Measurements from ENCODE around the gene COL4A6.

The COL4A6 gene

DNA sequence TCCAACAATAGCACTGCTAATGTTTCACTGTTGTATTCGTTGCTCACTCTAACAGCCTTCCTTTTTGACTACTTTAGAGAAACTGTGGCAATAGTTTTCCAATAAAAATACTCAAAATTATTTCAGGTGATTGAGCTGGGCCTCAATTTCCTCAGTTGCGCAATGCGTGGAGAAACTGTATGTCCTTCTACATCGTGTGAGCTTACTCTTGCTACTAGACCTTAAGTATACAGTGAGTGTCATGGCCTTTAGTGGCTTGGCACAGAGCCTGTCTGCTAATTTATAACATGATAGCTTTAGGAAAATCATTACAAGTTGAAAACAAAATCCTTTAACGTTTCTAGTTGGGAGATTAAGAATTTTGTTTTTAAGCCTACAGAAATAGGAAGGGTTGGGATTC lies 114.5 kb downstream of the COL4A6 start:
- DNase-seq, result no peak

DNA sequence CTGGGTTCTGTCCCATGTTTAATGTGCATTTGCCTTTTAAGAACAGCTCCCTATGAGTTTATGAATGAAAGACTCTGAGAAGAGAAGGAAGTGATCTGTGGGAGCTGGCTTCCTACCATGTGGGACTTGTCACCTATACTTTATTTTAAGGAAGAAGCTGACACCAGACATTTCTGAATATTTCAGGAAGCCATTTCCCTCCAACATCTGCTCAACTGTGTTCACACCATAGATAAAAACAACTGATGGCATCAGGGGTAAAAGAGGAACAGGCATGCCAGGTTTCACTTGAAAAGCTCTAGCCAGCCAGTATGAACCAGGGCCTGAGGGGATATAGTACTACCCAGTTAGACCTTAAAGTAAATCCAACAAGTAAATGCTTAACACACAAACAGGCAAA lies 116.0 kb downstream of the COL4A6 start:
- DNase-seq, result no peak

DNA sequence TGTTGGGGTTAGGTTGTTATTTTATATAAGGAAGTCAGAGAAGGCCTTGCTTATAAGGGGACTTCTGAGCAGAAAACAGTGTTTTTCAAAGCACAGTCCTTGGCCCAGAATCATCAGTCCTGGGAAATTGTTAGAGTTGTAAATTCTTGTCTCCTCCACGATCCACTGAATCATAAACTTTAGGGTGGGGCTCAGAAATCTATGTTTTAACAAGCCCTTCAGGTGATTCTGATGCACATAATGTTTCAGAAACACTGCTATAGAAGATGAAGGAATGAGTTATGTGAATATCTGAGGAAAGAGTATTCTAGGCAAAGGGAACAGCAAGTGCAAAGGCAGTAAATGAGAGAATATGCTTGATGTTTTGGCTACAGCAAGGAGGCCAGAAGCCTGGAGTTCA lies 121.8 kb downstream of the COL4A6 start:
- DNase-seq, result no peak

- no peak for DNase-seq
These were observed 124.6 kb downstream of the COL4A6 start for GRCh38 chrX:108313669-108314068.

DNA sequence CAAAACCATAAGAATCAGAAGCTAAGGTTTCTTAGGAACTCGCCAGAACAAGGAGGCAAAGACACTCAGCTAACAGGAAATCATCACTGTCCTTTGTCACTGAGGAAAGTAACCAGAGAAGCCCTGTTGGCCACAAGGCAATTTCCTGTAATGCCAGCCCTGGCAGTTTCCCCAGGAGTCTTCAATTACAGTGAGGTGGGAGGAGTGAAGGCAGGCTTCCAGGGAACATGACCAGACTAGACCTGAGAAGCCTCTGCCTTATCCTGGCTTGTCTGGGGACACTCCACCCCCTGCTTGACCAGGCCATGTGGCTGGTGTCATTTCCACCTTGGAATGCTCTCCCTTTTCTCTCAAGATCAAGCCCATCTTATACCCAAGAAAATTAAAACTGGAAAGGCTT lies 125.3 kb downstream of the COL4A6 start:
- no peak for DNase-seq

DNA sequence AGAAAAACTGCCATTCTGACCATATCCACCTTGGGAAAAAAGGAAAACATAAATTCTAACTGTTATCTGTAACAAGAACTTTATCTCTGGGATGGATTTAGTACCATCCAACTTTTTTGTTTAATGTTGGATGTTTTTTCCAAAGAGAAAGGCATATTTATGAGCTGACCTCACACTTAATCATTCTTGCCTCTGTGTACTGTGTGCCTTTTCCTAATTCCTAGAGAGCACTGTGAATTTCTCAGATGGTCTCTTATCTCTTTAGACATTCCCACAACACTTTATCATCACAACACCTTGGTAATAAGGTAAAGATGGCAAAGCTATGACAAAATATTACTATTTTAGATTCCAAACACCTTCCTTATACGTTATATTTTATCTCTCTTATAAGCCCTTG lies 126.2 kb downstream of the COL4A6 start:
- DNase-seq, result no peak

DNA sequence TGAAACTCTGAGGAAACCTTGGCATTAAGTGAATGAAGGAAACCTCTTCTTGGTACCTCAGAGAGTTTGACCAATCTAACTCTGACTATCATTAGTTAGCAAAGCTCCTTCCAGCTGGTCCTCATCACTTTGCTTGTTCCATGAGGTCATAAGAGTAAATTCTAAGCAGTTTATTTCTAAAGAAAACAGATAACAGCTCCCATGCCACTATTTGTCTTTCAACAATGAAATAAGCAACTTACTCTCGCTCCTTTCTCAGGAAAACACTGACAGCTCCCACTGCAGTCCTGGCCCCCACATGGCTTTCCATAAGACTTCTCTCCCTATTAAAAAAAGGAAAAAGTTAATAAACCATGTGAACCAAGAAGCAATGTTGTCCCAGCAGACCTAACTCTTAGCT lies 127.7 kb downstream of the COL4A6 start:
- no peak for DNase-seq

GRCh38 chrX:108309144-108309543 lies 129.1 kb downstream of the COL4A6 start:
- no peak for DNase-seq

GRCh38 chrX:108307132-108308085 lies 130.8 kb downstream of the COL4A6 start:
- no peak for DNase-seq

GRCh38 chrX:108306086-108306485 lies 132.1 kb downstream of the COL4A6 start:
- DNase-seq, result no peak

GRCh38 chrX:108304757-108305156 lies 133.5 kb downstream of the COL4A6 start:
- no peak for DNase-seq

- DNase-seq, result no peak
These were observed 134.0 kb downstream of the COL4A6 start for GRCh38 chrX:108304210-108304609.

DNA sequence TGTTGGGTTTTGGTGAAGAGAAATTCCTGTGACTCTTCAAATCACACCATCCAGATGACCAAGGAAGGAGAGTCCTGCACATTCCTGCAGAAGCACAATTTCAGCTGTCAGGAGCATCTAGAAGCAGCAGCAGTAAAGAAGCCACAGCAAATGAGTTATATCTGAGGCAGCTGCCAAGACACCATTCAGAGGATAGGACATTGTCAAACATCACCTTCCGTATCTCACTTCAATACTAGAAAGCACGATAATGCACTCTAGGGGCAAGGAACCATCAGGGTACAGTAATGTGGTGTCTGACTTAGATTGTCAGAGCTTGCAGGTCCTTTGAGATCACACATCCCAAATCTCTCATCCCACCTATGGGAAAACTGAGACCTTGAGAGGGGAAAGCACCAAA lies 134.5 kb downstream of the COL4A6 start:
- no peak for DNase-seq

GRCh38 chrX:108299704-108300103 lies 138.5 kb downstream of the COL4A6 start:
- DNase-seq, result no peak

GRCh38 chrX:108299101-108299591 lies 139.1 kb downstream of the COL4A6 start:
- DNase-seq, result no peak

DNA sequence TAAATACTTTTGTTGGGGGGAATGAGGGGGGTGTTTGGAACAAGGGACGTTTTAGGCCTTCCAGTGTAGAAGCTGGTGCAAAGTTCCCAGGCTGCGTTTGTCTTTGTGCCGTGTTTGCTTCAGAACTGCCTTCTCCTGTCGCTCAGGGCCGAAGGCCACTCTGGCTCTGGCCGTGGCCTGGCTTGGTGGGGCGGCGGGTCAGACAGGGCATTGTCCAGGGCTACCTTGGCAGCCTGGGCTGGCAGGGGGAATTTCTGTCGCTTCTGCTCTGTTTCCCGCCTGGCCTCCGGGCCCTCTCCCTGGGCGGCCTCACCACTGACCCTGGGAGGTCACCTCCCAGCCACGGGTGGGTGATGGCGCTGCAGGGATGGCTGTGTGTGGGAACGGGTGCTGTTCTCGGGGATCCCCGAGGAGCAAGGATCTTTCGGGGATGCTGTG lies 140.0 kb downstream of the COL4A6 start:
- DNase-seq, result no peak

GRCh38 chrX:108297290-108297689 lies 140.9 kb downstream of the COL4A6 start:
- no peak for DNase-seq

DNA sequence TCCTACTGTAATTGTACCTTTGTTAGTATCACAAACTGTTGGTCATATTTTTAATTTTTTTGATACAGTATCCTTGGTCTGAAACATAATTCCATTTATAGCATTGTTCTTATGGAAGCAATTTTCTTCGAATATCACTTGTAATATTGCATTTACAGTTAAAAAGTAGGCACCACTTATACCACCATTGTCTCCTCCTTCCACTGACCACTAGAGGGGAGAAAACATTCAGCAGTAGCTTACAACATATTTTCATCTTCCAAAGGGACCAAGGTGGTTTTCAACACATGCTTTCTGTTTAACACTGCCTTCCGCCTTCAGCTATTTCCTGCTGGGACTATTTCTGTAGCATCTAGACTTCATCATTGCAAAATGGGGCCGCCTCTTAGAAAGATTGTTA lies 146.2 kb downstream of the COL4A6 start:
- DNase-seq, result no peak

DNA sequence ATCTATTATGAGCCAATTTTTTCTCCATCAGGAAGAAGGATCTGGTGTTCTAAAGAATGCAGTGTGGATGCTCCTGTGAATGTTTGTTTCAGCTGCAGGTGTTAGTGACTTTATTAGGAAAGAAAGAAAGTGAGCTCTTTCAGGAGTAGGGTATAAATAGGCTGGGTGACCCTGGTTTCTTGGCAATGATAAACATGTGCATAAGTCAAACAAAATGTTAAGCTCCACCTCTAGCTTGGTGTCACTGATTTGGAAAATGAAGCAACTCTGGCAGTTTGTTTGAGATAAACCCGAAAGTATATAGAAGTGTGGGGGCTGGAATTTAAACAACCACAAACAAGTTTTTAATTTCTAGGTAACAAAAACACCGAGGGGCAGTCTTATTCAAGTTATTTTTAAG lies 152.3 kb downstream of the COL4A6 start:
- DNase-seq, result no peak

GRCh38 chrX:108285356-108285755 lies 152.9 kb downstream of the COL4A6 start:
- no peak for DNase-seq

GRCh38 chrX:108275732-108276131 lies 162.5 kb downstream of the COL4A6 start:
- DNase-seq, result no peak

DNA sequence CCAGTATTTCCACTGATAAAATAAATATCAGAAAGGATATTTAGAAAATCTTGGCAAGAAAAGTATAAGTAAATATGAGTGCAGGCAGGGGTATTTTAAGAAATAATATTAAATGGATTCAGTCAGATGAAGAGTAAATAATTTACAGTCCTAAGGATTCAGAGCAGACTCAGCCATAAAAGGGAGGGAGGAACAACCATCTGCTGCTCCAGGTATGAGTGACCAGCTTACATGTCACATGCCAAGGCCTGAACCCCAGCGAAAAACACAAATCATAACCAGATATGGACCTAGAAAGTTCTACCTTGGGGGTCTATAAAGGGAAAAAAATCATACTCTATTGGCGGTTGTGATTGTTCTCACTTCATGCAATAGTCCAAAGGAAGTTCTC lies 166.8 kb downstream of the COL4A6 start:
- no peak for DNase-seq

DNA sequence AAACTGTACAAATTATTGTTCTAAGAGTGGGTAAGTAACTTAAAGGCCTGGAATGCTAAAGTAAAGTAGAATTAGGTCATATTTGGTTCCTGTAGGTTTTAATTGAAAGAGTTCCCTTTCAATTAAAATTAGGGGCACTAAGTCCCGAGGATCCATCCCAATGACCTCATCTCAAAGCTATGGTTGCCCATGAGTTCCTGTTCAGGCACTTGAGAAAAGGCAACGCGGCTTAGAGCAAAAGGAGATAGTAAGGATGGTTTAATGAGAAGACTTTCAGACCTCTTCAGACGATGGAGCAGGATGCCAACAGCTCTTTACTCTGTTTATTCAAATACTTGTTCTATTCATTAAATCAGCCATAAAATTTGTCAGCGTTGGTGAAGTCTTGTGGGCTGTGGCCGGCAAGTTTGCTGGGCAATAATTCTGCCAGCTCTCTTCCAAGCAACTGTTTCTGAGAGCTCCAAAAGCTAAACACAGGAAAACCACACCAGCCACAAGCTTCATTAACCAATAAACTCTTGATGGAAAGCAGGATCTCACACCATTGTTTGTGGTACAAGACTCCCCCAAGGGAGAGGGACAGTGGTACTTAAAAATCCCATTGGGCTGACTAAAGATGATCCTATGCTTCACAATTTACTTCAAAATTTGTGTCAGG lies 167.4 kb downstream of the COL4A6 start:
- no peak for DNase-seq

- DNase-seq, result no peak
These were observed 167.9 kb downstream of the COL4A6 start for GRCh38 chrX:108270280-108270679.

All from activated CD4-positive, alpha-beta T cell treated with anti-CD3 and anti-CD28 coated beads for 48 hours (primary cell).